Loucy (cell line): Measurements from ENCODE around the gene EDARADD.

ENCODE experiments used
- H2AFZ ChIP-seq: fragments of 200-600 bp; sonication (generic); 2 replicates; pipeline ENCODE4 v1.6.0; 2016; ENCODE audit warnings: antibody characterized with exemption, mild to moderate bottlenecking, low read length, moderate library complexity
- H3F3A ChIP-seq: fragments of 200-600 bp; 2 replicates; pipeline ENCODE4 v1.6.0; 2016; ENCODE audit warnings: antibody characterized with exemption, low read depth, mild to moderate bottlenecking
- H3K27me3 ChIP-seq: fragments of 200-600 bp; sonication (generic); 2 replicates; pipeline ENCODE4 v1.6.1; 2014; ENCODE audit warnings: low read length, mild to moderate bottlenecking; ENCODE audit not compliant: insufficient read depth, poor library complexity, severe bottlenecking
- H3K36me3 ChIP-seq: fragments of 200-600 bp; sonication (generic); 2 replicates; pipeline ENCODE4 v1.6.1; 2016; ENCODE audit warnings: low read length; ENCODE audit not compliant: insufficient read depth
- H3K4me1 ChIP-seq: fragments of 200-600 bp; sonication (generic); 2 replicates; pipeline ENCODE4 v1.5.1; 2014; ENCODE audit warnings: low read length, mild to moderate bottlenecking; ENCODE audit not compliant: insufficient read depth, poor library complexity, severe bottlenecking
- H3K4me2 ChIP-seq: fragments of 200-600 bp; sonication (generic); 2 replicates; pipeline ENCODE4 v1.6.0; 2014; ENCODE audit warnings: antibody characterized with exemption, low read length, low read depth, mild to moderate bottlenecking; ENCODE audit not compliant: poor library complexity, severe bottlenecking
- H3K4me3 ChIP-seq: fragments of 200-600 bp; sonication (generic); 2 replicates; pipeline ENCODE4 v1.5.1; 2014; ENCODE audit warnings: low read length, mild to moderate bottlenecking, mixed read lengths; ENCODE audit not compliant: poor library complexity, severe bottlenecking
- H3K79me2 ChIP-seq: fragments of 200-600 bp; sonication (generic); 2 replicates; pipeline ENCODE4 v1.6.1; 2014; ENCODE audit warnings: low read length; ENCODE audit not compliant: insufficient read depth
- H3K9ac ChIP-seq: fragments of 200-600 bp; sonication (generic); 2 replicates; pipeline ENCODE4 v1.6.0; 2014; ENCODE audit warnings: mild to moderate bottlenecking, low read depth, low read length, moderate library complexity; ENCODE audit not compliant: poor library complexity, severe bottlenecking
- H3K9me2 ChIP-seq: fragments of 200-600 bp; sonication (generic); replicated peaks from 2 replicates; pipeline ENCODE4 v1.6.1; 2016; ENCODE audit warnings: low read depth, low read length, mixed read lengths
- H3K9me3 ChIP-seq: fragments of 200-600 bp; sonication (generic); 2 replicates; pipeline ENCODE4 v1.6.1; 2014; ENCODE audit warnings: mild to moderate bottlenecking, antibody characterized with exemption, low read length, low read depth; ENCODE audit not compliant: insufficient read depth
- H4K20me1 ChIP-seq: fragments of 200-600 bp; sonication (generic); 2 replicates; pipeline ENCODE4 v1.6.0; 2014; ENCODE audit warnings: antibody characterized with exemption, low read length, mild to moderate bottlenecking; ENCODE audit not compliant: insufficient read depth, poor library complexity, severe bottlenecking
- CTCF ChIP-seq: fragments of 200-600 bp; sonication (generic); conservative IDR thresholded peaks from 2 replicates; pipeline ENCODE4 v1.5.1; 2014; ENCODE audit warnings: mild to moderate bottlenecking, antibody characterized with exemption, low read length
- EZH2phosphoT487 ChIP-seq: fragments of 200-600 bp; IDR thresholded peaks from 2 replicates; pipeline ENCODE4 v1.6.1; 2018; ENCODE audit warnings: antibody characterized with exemption, mild to moderate bottlenecking, moderate library complexity, borderline replicate concordance

The EDARADD gene

DNA sequence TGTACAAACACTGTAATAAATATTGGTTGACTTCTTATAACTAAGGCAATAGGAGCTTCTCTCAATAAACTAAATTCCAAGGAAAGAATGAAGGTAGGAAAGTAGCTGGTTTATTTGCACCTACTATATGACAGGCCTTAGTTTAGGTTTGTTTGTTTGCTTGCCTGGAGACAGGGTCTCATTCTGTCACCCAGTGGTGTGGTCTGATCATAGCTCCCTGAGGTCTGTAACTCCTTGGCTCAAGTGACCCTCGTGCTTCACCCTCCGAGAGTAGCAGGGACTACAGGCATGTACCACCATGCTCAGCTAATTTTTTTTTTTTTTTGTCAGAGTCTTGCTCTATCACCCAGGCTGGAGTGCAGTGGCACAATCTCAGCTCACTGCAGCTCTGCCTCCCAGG lies 1.9 kb upstream of the EDARADD start:
- H3K4me2 ChIP-seq = no peak overlapping the region
- H3K79me2 ChIP-seq = no peaks in the 10 kb centered on the region
- H4K20me1 ChIP-seq = no peaks in the 10 kb centered on the region
- H2AFZ ChIP-seq = no peak overlapping the region
- H3K4me3 ChIP-seq = no peak overlapping the region
- no peak overlapping the region for H3K9ac ChIP-seq
- H3K4me1 ChIP-seq = no peaks in the 10 kb centered on the region
- TF ChIP-seq EZH2phosphoT487 = no peak
- no peak for TF ChIP-seq CTCF
- no peaks in the 10 kb centered on the region for H3K36me3 ChIP-seq
- no peaks in the 10 kb centered on the region for H3K27me3 ChIP-seq
- H3F3A ChIP-seq = no peaks in the 10 kb centered on the region
- no peaks in the 10 kb centered on the region for H3K9me3 ChIP-seq
- no peaks in the 10 kb centered on the region for H3K9me2 ChIP-seq

GRCh38 chr1:236394879-236395229 lies 768 bp downstream of the EDARADD start:
- Histone ChIP-seq H2AFZ (no peak overlapping the region), H3F3A (no peaks in the 10 kb centered on the region), H3K4me3 (no peak overlapping the region), H3K4me2 (no peak overlapping the region), H3K9me3 (no peaks in the 10 kb centered on the region), H3K27me3 (no peaks in the 10 kb centered on the region), H3K79me2 (no peaks in the 10 kb centered on the region), H3K9me2 (no peaks in the 10 kb centered on the region), H4K20me1 (no peaks in the 10 kb centered on the region), H3K36me3 (no peaks in the 10 kb centered on the region), H3K4me1 (no peaks in the 10 kb centered on the region), H3K9ac (no peak overlapping the region)
- no peak for TF ChIP-seq CTCF

DNA sequence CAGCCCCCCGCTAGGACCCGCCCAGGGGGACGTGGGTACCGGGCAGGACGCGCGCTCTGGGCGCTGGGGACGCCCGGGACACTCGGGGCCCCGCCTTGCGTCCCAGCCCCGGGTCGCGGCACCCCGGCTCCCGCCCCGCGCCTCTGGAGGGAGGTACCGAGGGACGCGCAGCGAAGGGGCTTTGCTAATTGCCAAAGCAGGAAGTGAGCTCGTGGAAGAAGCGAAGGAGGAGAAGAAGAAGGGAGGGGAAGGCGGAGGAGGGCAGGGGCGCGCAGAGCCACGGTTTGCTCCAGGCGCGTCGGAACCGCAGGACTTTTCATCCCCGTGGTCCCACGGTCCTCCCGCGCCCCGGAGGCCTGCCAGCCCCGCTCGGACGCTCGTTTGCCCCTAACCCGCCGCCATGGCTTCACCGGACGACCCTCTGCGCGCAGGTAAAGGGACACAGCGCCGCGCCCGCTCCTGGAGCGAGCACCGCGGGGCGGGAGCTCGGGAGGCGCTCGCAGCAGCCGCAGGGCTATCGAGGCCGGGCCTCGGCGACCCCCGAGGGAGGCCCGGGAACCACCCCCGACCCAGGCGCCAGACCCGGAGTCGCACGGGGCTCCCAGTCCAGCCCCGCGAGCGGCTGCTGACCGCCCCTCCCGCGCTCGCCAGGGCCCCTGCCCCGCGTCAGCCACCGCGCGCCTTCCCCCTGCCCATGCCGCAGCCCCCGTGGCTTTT lies 1.3 kb downstream of the EDARADD start:
- H3K4me1 ChIP-seq = no peaks in the 10 kb centered on the region
- no peaks in the 10 kb centered on the region for H3K79me2 ChIP-seq
- H3K4me2 ChIP-seq = no peak overlapping the region
- no peak overlapping the region for H2AFZ ChIP-seq
- H3K9me2 ChIP-seq = no peaks in the 10 kb centered on the region
- H3F3A ChIP-seq = no peaks in the 10 kb centered on the region
- H3K9ac ChIP-seq = no peak overlapping the region
- H3K4me3 ChIP-seq = no peak overlapping the region
- H4K20me1 ChIP-seq = no peaks in the 10 kb centered on the region
- no peaks in the 10 kb centered on the region for H3K27me3 ChIP-seq
- H3K9me3 ChIP-seq = no peaks in the 10 kb centered on the region
- TF ChIP-seq EZH2phosphoT487 = no peak
- no peak for TF ChIP-seq CTCF
- H3K36me3 ChIP-seq = no peaks in the 10 kb centered on the region
